Measurements from ENCODE around the gene SRA1. TPM values are rescaled to one million over a fixed set of nuclear protein-coding genes. Genes with fewer than 3 reads are reported as not detected.
"Not testable (repeated sequence)": the region's sequence is repeated elsewhere in the genome, so short reads cannot be mapped to it uniquely, and the experiment has no call there.

SRA1 gene
- total and polyA plus RNA-seq, 4 donors: 23.3 to 53.3 (median 40.2) TPM

DNA sequence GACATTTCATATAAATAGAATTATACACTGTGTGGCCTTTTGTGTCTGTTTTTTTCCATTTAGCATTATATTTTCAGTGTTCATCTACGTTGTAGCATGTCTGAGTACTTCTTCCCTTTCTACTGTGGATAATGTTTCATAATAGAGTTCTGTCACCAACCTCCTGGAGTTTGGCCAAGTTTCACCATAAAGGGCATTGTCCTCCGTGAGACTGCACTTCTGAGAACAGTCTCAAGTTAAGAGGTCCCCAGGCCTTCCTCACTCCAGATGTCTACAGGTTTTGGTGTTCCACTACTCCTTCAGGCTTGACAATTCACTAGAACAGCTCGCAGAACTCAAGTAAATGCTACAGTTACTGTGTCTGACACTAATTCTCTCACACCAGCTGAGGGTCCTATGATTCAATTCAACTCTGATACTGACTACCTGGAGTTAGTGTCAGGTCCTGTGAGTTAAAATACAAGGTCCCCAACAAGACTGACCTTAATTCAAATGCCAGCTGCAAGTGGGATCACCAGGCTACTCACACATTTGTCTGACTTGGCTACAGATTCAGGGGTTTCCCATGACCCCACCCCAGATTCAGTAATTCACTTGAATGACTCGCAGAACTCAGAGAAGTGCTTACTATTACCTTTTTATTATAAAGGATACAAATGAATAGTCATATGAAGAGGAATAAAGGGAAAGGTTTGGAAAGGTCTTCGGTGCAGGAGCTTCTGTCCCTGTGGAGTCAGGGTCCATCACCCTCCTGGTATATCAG lies 38.4 kb upstream of the SRA1 start:
- no peak for DNase-seq (ENCODE audit: low read depth in 4 of 6, low spot score in 6 of 6)
- H3K4me1 ChIP-seq (ENCODE audit: control insufficient read depth, insufficient read depth, low read length): no peaks in the 10 kb centered on the region
- H3K4me3 ChIP-seq (ENCODE audit: low read depth, low read length): no peak overlapping the region
- H3K27ac ChIP-seq (ENCODE audit: low read depth, low read length): no peak overlapping the region
- H3K27me3 ChIP-seq (ENCODE audit: control insufficient read depth, insufficient read depth, low read length): no peaks in the 10 kb centered on the region
- WGBS (ENCODE audit: insufficient coverage): 60% methylated on average over 3 of the region's 5 CpGs
- no peaks in the 10 kb centered on the region for H3K36me3 ChIP-seq (ENCODE audit: control insufficient read depth, insufficient read depth, low read length)
- no peaks in the 10 kb centered on the region for H3K9me3 ChIP-seq (ENCODE audit: control insufficient read depth, insufficient read depth, low read length)

DNA sequence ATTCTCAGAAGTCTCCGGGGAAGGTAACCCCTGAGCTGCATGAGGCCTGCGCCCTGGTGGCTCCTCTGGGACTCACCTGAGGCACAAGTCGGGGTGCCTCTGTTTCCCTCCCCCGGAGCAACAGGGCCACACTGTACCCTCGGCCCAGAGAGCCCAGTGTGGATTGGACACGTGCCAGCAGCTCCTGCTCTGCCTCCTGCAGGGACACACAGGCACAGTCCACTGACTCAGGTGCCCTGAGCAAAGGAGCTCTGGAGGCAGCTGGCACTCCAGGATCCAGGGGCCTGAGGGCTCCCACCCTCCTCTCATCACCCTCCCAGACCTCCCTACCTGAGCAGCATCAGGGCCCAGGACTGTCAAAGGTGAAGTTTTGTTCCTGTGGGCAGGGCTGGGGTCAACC lies 36.9 kb upstream of the SRA1 start:
- 81% methylated on average over 6 of the region's 6 CpGs for WGBS (ENCODE audit: insufficient coverage)
- Histone ChIP-seq H3K27me3 (ENCODE audit: control insufficient read depth, insufficient read depth, low read length) (no peaks in the 10 kb centered on the region), H3K36me3 (ENCODE audit: control insufficient read depth, insufficient read depth, low read length) (no peaks in the 10 kb centered on the region), H3K9me3 (ENCODE audit: control insufficient read depth, insufficient read depth, low read length) (no peaks in the 10 kb centered on the region), H3K4me1 (ENCODE audit: control insufficient read depth, insufficient read depth, low read length) (no peaks in the 10 kb centered on the region), H3K4me3 (ENCODE audit: low read depth, low read length) (no peak overlapping the region), H3K27ac (ENCODE audit: low read depth, low read length) (no peak overlapping the region)
- DNase-seq (ENCODE audit: low read depth in 4 of 6, low spot score in 6 of 6): no peak

DNA sequence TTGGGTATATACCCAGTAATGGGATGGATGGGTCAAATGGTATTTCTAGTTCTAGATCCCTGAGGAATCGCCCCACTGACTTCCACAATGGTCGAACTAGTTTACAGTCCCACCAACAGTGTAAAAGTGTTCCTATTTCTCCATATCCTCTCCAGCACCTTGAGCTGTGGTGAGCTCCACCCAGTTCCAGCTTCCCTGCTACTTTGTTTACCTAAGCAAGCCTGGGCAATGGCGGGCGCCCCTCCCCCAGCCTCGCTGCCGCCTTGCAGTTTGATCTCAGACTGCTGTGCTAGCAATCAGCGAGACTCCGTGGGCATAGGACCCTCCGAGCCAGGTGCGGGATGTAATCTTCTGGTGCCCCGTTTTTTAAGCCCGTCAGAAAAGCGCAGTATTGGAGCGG lies 35.8 kb upstream of the SRA1 start:
- H3K27ac ChIP-seq (ENCODE audit: low read depth, low read length); DNase-seq (ENCODE audit: low read depth in 4 of 6, low spot score in 6 of 6); H3K27me3 ChIP-seq (ENCODE audit: control insufficient read depth, insufficient read depth, low read length); H3K4me3 ChIP-seq (ENCODE audit: low read depth, low read length); H3K4me1 ChIP-seq (ENCODE audit: control insufficient read depth, insufficient read depth, low read length); H3K36me3 ChIP-seq (ENCODE audit: control insufficient read depth, insufficient read depth, low read length); H3K9me3 ChIP-seq (ENCODE audit: control insufficient read depth, insufficient read depth, low read length): not testable (repeated sequence)
- WGBS (ENCODE audit: insufficient coverage): 71% methylated on average over 8 of the region's 14 CpGs

DNA sequence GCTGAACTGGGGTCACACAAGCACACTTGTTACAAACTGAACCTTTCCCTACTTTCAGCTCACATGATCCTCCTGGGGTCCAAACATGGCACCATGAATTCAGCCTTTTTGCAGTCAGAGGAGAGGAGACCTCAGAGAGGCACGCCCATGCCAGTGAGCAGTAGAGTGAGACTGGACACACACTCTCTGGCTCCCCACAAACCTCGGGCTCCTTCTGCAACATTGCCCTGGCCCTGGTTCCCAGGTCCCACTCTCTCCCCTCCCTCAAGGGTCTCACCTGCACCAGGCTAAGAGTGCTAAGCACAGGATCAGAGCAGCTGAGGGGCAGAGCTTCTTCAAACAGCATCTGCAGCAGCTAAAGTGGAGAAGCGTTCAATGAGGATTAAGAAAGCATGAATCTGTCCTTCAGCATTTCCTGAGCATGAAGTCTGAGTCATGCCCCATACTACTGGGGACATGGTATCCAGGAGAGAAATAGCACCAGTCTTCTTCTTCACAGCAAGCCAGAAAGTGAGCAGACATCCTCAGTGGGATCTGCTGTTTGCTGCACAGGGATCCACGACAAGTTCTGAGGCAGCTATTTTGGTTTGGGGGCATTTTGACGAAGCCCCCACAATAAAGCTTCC lies 34.6 kb upstream of the SRA1 start:
- Histone ChIP-seq H3K4me3 (ENCODE audit: low read depth, low read length) (no peak overlapping the region), H3K9me3 (ENCODE audit: control insufficient read depth, insufficient read depth, low read length) (no peaks in the 10 kb centered on the region), H3K27ac (ENCODE audit: low read depth, low read length) (no peak overlapping the region), H3K27me3 (ENCODE audit: control insufficient read depth, insufficient read depth, low read length) (no peaks in the 10 kb centered on the region), H3K36me3 (ENCODE audit: control insufficient read depth, insufficient read depth, low read length) (no peaks in the 10 kb centered on the region), H3K4me1 (ENCODE audit: control insufficient read depth, insufficient read depth, low read length) (no peaks in the 10 kb centered on the region)
- DNase-seq (ENCODE audit: low read depth in 4 of 6, low spot score in 6 of 6): no peak
- 91% methylated on average over 3 of the region's 5 CpGs for WGBS (ENCODE audit: insufficient coverage)

DNA sequence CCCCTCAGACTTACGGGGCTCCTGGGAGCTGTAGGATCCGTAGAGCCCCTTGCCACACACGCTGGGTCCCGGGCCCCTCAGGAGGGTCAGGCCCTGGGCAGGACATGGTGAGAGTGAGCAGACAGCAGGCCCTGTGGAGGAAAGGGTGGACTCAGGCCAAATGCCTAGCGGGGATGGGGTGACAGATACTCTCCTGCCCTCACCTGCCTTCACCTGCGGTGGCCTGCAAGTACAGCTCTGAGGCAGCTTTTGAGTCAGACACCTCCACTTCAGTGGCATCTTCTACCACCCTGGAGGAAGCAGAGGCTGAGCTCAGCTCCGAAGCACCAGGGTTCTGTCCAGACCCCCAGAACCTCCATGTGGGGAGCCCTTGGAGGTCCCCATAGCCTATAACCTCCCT lies 33.6 kb upstream of the SRA1 start:
- WGBS (ENCODE audit: insufficient coverage): 69% methylated on average over 3 of the region's 7 CpGs
- H3K9me3 ChIP-seq (ENCODE audit: control insufficient read depth, insufficient read depth, low read length): no peaks in the 10 kb centered on the region
- no peak overlapping the region for H3K4me3 ChIP-seq (ENCODE audit: low read depth, low read length)
- DNase-seq (ENCODE audit: low read depth in 4 of 6, low spot score in 6 of 6): no peak
- no peaks in the 10 kb centered on the region for H3K36me3 ChIP-seq (ENCODE audit: control insufficient read depth, insufficient read depth, low read length)
- no peaks in the 10 kb centered on the region for H3K4me1 ChIP-seq (ENCODE audit: control insufficient read depth, insufficient read depth, low read length)
- no peaks in the 10 kb centered on the region for H3K27me3 ChIP-seq (ENCODE audit: control insufficient read depth, insufficient read depth, low read length)
- no peak overlapping the region for H3K27ac ChIP-seq (ENCODE audit: low read depth, low read length)

DNA sequence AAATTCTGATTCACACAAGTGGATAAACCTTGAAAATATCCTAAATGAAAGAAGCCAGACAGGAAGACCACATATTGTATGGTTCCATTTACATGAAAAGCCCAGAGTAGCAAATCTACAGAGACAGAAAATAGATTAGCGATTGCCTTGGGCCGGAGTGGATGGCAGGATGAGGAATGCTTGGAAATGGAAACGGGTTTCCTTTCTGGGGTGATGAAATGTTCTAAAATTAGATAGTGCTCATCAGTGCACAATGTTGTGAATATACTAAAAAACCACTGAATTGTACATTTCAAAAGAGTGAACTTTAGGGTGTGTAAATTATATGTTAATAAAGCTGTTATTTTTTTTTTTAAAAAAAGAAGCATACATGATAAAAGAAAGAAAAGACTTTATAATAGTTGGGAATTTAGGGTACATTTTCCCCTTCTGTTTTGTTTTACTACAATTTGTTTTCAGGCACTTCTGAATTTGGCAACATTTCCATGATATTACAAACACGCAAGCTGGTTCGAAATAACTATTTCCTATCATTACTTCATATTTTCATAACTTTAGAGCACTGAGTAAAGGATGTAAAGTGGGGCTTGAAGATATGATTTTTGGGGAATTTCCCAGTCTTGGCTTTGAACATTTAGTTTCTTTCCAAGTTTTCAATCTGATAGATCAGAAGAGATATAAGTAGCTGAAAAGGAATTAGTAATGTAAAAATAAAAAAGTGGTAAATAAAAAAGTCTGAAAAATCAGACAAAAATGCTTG lies 31.2 kb upstream of the SRA1 start:
- H3K9me3 ChIP-seq (ENCODE audit: control insufficient read depth, insufficient read depth, low read length): no peaks in the 10 kb centered on the region
- H3K4me1 ChIP-seq (ENCODE audit: control insufficient read depth, insufficient read depth, low read length): no peaks in the 10 kb centered on the region
- WGBS (ENCODE audit: insufficient coverage): no CpG with 5 or more reads among the region's 5 CpGs
- H3K27ac ChIP-seq (ENCODE audit: low read depth, low read length): no peak overlapping the region
- H3K36me3 ChIP-seq (ENCODE audit: control insufficient read depth, insufficient read depth, low read length): no peaks in the 10 kb centered on the region
- no peaks in the 10 kb centered on the region for H3K27me3 ChIP-seq (ENCODE audit: control insufficient read depth, insufficient read depth, low read length)
- H3K4me3 ChIP-seq (ENCODE audit: low read depth, low read length): no peak overlapping the region
- no peak for DNase-seq (ENCODE audit: low read depth in 4 of 6, low spot score in 6 of 6)

DNA sequence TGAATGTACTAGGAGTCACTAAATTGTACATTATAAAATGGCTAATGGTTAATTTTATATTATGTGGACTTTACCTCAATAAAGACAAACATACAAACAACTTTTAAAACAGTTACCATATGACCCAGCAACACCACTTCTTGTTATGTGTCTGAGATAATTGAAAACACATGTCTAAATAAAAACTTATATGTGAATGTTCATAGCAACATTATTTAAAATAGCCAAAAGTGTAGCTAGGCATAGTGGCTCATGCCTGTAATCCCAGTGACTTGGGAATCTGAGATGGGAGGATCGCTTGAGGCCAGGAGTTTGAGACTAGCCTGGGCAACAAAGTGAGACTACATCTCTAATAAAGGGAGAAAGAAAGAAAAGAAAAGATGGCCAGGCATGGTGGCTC lies 30.2 kb upstream of the SRA1 start:
- no peaks in the 10 kb centered on the region for H3K36me3 ChIP-seq (ENCODE audit: control insufficient read depth, insufficient read depth, low read length)
- no peaks in the 10 kb centered on the region for H3K4me1 ChIP-seq (ENCODE audit: control insufficient read depth, insufficient read depth, low read length)
- no peak for DNase-seq (ENCODE audit: low read depth in 4 of 6, low spot score in 6 of 6)
- 90% methylated on average over 1 of the region's 1 CpG for WGBS (ENCODE audit: insufficient coverage)
- H3K9me3 ChIP-seq (ENCODE audit: control insufficient read depth, insufficient read depth, low read length): no peaks in the 10 kb centered on the region
- H3K27ac ChIP-seq (ENCODE audit: low read depth, low read length): no peak overlapping the region
- no peak overlapping the region for H3K4me3 ChIP-seq (ENCODE audit: low read depth, low read length)
- H3K27me3 ChIP-seq (ENCODE audit: control insufficient read depth, insufficient read depth, low read length): no peaks in the 10 kb centered on the region

DNA sequence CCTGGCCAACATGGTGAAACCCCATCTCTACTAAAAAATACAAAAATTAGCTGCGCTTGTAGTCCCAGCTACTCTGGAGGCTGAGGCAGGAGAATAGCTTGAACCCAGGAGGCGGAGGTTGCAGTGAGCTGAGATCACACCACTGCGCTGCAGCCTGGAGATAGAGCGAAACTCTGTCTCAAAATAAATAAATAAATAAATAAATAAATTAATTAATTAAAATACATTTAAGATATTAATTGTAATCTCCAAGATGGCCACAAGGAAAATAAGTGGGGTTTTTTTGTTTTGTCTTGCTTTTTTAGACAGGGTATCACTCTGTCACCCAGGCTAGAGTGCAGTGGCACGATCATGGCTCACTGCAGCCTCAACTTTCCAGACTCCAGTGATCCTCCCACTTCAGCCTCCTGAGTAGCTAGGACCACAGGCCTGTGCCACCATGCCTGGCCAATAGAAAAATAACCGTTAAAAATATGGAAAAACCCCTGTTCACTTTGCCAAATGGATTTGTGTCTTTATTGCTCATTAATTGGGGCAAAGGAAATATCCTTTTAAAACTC lies 22.0 kb upstream of the SRA1 start:
- DNase-seq (ENCODE audit: low read depth in 4 of 6, low spot score in 6 of 6); H3K27me3 ChIP-seq (ENCODE audit: control insufficient read depth, insufficient read depth, low read length); H3K4me3 ChIP-seq (ENCODE audit: low read depth, low read length); H3K27ac ChIP-seq (ENCODE audit: low read depth, low read length); H3K4me1 ChIP-seq (ENCODE audit: control insufficient read depth, insufficient read depth, low read length); H3K36me3 ChIP-seq (ENCODE audit: control insufficient read depth, insufficient read depth, low read length); H3K9me3 ChIP-seq (ENCODE audit: control insufficient read depth, insufficient read depth, low read length): not testable (repeated sequence)
- WGBS (ENCODE audit: insufficient coverage): 83% methylated on average over 2 of the region's 6 CpGs

DNA sequence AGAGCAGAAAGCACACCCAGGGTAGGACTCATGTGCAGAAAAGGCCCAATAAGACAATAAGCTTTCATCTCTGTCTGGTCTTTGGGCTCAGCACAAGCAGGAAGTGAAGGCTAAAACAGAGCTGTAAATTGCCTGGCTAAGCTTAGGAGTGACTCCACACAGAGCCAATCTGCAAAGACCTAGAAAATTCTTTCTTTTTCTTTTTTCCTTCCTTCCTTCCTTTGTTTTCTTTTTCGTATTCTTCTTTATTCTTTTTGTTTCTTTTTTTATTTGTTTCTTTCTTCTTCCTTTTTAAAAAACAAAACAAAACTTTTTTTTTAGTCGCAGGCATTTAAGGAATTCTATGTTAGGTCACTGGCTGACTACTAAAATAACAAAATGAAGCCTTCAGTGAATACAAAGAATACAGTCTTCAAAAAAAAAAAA lies 19.5 kb upstream of the SRA1 start:
- Histone ChIP-seq H3K4me1 (ENCODE audit: control insufficient read depth, insufficient read depth, low read length) (no peaks in the 10 kb centered on the region), H3K27me3 (ENCODE audit: control insufficient read depth, insufficient read depth, low read length) (no peaks in the 10 kb centered on the region), H3K9me3 (ENCODE audit: control insufficient read depth, insufficient read depth, low read length) (no peaks in the 10 kb centered on the region), H3K4me3 (ENCODE audit: low read depth, low read length) (no peak overlapping the region), H3K36me3 (ENCODE audit: control insufficient read depth, insufficient read depth, low read length) (no peaks in the 10 kb centered on the region), H3K27ac (ENCODE audit: low read depth, low read length) (no peak overlapping the region)
- no CpG with 5 or more reads among the region's 2 CpGs for WGBS (ENCODE audit: insufficient coverage)
- no peak for DNase-seq (ENCODE audit: low read depth in 4 of 6, low spot score in 6 of 6)

All from spinal cord (tissue), 10 donors.